ENCODE measurements around the gene TWIST1. TPM values are rescaled to one million over a fixed set of nuclear protein-coding genes. Genes with fewer than 3 reads are reported as not detected.

TWIST1 gene
- total RNA-seq, 1 experiment from 2014 or later, result 1.0 TPM

GRCh38 chr7:19113002-19113350, 4.5 kb downstream of the TWIST1 start:
- CTCF ChIA-PET, result no interaction called here
- H3K27ac ChIP-seq, result no peak overlapping the region
- H3K79me2 ChIP-seq (ENCODE audit: low read depth), result no peaks in the 10 kb centered on the region
- no peak overlapping the region for H3K4me2 ChIP-seq
- DNase-seq, result no peak
- POLR2A ChIA-PET (ENCODE audit: unreplicated experiment), result interaction anchor here (0.6 kb wide), 1 partner anchor 56 kb away, joined by 3 read pairs; no protein-coding TSS in a partner anchor
- no peaks in the 10 kb centered on the region for H3K9me2 ChIP-seq (ENCODE audit: insufficient read depth)
- H3F3A ChIP-seq (ENCODE audit: insufficient read depth, low read depth), result no peaks in the 10 kb centered on the region
- no TSS peak for BruUV-seq (replicated peaks)
- no peaks in the 10 kb centered on the region for H3K36me3 ChIP-seq (ENCODE audit: low read depth)
- H3K4me1 ChIP-seq (replicated peaks; ENCODE audit: insufficient read depth), result no peaks in the 10 kb centered on the region
- intact Hi-C loops (cut with micrococcal nuclease; ENCODE audit: unreplicated experiment), result no loop called here
- TF ChIP-seq CTCF (conservative IDR thresholded peaks at IDR 0.05), result no peak
- no peak for TF ChIP-seq EZH2 (IDR thresholded peaks at IDR 0.05; ENCODE audit: low read depth)
- no peak overlapping the region for H2AFZ ChIP-seq
- H4K20me1 ChIP-seq (ENCODE audit: insufficient read depth), result no peaks in the 10 kb centered on the region
- H3K4me3 ChIP-seq, result no peak overlapping the region
- no peaks in the 10 kb centered on the region for H3K9me3 ChIP-seq (ENCODE audit: insufficient read depth, low read depth)
- H3K27me3 ChIP-seq (ENCODE audit: insufficient read depth, low read depth), result no peaks in the 10 kb centered on the region; the same call in 1 of the 2 replicates

- ChIA-PET CTCF (no interaction called here), POLR2A (ENCODE audit: unreplicated experiment) (no interaction called here)
- Histone ChIP-seq H3K27me3 (ENCODE audit: insufficient read depth, low read depth) (no peaks in the 10 kb centered on the region; the same call in 1 of the 2 replicates), H3K9me3 (ENCODE audit: insufficient read depth, low read depth) (no peaks in the 10 kb centered on the region), H3K4me1 (replicated peaks; ENCODE audit: insufficient read depth) (no peaks in the 10 kb centered on the region), H3K9me2 (ENCODE audit: insufficient read depth) (no peaks in the 10 kb centered on the region), H3K36me3 (ENCODE audit: low read depth) (no peaks in the 10 kb centered on the region), H3K27ac (no peak overlapping the region), H3F3A (ENCODE audit: insufficient read depth, low read depth) (no peaks in the 10 kb centered on the region), H3K79me2 (ENCODE audit: low read depth) (no peaks in the 10 kb centered on the region), H4K20me1 (ENCODE audit: insufficient read depth) (no peaks in the 10 kb centered on the region), H2AFZ (no peak overlapping the region), H3K4me2 (no peak overlapping the region), H3K4me3 (no peak overlapping the region)
- BruUV-seq (replicated peaks), result no TSS peak
- DNase-seq, result no peak
- no peak for TF ChIP-seq EZH2 (IDR thresholded peaks at IDR 0.05; ENCODE audit: low read depth)
- TF ChIP-seq CTCF (conservative IDR thresholded peaks at IDR 0.05), result no peak
- intact Hi-C loops (cut with micrococcal nuclease; ENCODE audit: unreplicated experiment), result no loop called here
These were observed 5.0 kb downstream of the TWIST1 start for GRCh38 chr7:19112274-19113001.

- Histone ChIP-seq H3K9me3 (ENCODE audit: insufficient read depth, low read depth) (no peaks in the 10 kb centered on the region), H3K4me2 (no peak overlapping the region), H3K79me2 (ENCODE audit: low read depth) (no peaks in the 10 kb centered on the region), H3K4me1 (replicated peaks; ENCODE audit: insufficient read depth) (no peaks in the 10 kb centered on the region), H3K27me3 (ENCODE audit: insufficient read depth, low read depth) (no peaks in the 10 kb centered on the region; the same call in 1 of the 2 replicates), H3K27ac (no peak overlapping the region), H3F3A (ENCODE audit: insufficient read depth, low read depth) (no peaks in the 10 kb centered on the region), H3K4me3 (no peak overlapping the region), H2AFZ (no peak overlapping the region), H4K20me1 (ENCODE audit: insufficient read depth) (no peaks in the 10 kb centered on the region), H3K36me3 (ENCODE audit: low read depth) (no peaks in the 10 kb centered on the region), H3K9me2 (ENCODE audit: insufficient read depth) (no peaks in the 10 kb centered on the region)
- intact Hi-C loops (cut with micrococcal nuclease; ENCODE audit: unreplicated experiment), result no loop called here
- BruUV-seq (replicated peaks), result no TSS peak
- CTCF ChIA-PET, result no interaction called here
- no peak for DNase-seq
- POLR2A ChIA-PET (ENCODE audit: unreplicated experiment), result no interaction called here
- TF ChIP-seq CTCF (conservative IDR thresholded peaks at IDR 0.05), result no peak
- TF ChIP-seq EZH2 (IDR thresholded peaks at IDR 0.05; ENCODE audit: low read depth), result no peak
These were observed 5.8 kb downstream of the TWIST1 start for GRCh38 chr7:19111474-19112273.
